NCI-H1930 (cell line): ENCODE measurements around the gene PLEKHG1.

ENCODE experiments used
- DNase-seq, 2 experiments: peaks; one replicate each; lab custom pipeline; 2025; lab: John Stamatoyannopoulos, UW

Gene PLEKHG1

GRCh38 chr6:150640556-150641209 lies 41.0 kb downstream of the PLEKHG1 start:
- DNase-seq = no peak

- DNase-seq = no peak
These were observed 41.9 kb downstream of the PLEKHG1 start for GRCh38 chr6:150641398-150642139.

- peak in 1 of 2 experiments; percentile 0 for DNase-seq
These were observed 46.5 kb downstream of the PLEKHG1 start for GRCh38 chr6:150646228-150646627.

GRCh38 chr6:150647051-150647450 lies 47.4 kb downstream of the PLEKHG1 start:
- DNase-seq = peak; percentile 14 to 40
